NK-92 (cell line): ENCODE measurements around the gene GPR65.

ENCODE experiments used
- DNase-seq: peaks from one replicate; lab custom pipeline; 2025; ENCODE audit not compliant: unreplicated experiment; lab: John Stamatoyannopoulos, UW

GPR65 gene, protein sequence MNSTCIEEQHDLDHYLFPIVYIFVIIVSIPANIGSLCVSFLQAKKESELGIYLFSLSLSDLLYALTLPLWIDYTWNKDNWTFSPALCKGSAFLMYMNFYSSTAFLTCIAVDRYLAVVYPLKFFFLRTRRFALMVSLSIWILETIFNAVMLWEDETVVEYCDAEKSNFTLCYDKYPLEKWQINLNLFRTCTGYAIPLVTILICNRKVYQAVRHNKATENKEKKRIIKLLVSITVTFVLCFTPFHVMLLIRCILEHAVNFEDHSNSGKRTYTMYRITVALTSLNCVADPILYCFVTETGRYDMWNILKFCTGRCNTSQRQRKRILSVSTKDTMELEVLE

DNA sequence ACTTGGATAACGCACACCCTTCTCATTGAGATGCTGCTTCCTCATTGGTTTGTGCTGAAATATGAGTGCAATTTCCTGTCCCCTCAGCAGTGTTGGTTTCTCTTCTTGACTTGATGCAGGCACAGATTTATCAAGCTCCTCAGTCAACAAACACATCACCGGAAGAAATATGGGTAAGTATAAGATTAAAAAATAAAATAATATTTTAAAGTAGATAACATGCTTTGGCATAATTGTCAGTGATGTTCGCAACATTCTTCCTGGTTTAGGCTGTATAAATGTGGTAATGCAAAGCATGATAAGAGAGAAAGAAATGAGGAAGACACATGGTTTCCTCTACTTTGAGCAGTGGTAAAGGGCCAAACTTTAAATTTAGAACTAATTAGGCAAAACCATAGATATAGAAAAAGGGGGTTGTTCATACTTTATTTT, at the start of gene GPR65:
Gene GPR65 (plus strand): TSS at position 86 of the 432 bp plus-strand sequence. CDS start 5,713 bp downstream, outside the sequence.
- no peak for DNase-seq

DNA sequence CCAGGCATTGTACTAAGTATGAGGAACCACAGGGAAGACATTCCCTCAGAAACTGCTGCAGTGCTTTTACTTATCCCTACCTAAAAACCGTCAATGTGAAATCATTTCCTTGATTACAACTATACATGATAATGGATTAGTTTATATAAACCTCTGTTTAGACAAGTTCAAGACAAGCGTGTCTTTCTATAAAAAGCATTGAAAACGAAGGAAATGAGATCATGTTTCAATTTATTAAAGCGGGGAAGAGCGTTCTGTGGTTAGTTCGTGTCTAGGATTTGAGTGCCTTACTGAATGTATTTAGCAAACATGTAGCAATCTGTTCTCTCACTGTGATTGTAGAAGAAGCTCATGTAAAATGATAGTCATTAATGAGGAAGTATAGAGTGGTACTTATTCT, 49.4 kb upstream of the GPR65 start:
- no peak for DNase-seq

DNA sequence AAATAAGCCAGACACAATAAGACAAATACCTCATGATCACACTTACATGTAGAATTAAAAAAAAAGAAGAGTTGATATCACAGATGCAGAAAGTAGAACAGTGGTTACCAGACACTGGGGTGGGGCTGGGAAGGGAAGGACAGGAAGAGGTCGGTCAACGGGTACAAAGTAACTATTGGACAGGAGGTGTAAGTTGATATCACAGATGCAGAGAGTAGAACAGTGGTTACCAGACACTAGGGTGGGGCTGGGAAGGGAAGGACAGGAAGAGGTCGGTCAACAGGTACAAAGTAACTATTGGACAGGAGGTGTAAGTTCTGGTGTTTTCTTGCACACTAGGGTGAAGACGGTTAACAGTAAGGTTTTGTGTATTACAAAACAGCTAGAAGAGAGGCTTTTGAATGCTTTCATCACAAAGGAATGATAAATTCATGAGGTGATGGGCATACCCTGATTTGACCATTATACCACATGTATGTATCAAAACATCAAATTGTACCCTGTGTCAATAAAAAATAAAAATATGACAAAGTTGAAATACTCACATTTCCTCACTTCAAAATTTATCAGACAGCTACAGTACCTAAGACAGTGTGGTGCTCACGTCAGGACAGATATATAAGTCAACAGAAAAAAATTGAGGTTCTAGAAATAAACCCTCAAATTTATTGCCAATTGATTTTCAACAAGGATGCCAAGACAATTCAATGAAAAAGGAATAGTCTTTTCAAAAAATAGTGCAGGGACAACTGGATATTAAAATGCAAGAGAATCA, 44.7 kb upstream of the GPR65 start:
- no peak for DNase-seq

DNA sequence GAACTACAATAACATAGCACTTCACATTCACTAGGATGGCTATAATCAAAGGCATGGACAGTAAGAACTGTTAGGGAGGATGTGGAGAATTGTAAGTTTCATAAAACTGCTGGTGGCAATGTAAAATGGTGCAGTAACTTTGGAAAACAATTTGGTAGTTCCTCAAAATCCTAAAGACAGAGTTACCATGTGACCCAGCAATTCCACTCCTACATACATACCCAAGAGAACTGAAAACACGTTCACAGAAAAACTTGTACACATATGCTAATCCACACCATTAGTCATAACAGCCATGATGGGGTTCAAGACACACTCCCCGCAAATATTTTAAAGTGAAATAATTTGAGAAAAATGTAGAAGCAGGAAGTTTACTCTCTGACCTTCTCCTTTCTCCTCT, 43.7 kb upstream of the GPR65 start:
- no peak for DNase-seq

DNA sequence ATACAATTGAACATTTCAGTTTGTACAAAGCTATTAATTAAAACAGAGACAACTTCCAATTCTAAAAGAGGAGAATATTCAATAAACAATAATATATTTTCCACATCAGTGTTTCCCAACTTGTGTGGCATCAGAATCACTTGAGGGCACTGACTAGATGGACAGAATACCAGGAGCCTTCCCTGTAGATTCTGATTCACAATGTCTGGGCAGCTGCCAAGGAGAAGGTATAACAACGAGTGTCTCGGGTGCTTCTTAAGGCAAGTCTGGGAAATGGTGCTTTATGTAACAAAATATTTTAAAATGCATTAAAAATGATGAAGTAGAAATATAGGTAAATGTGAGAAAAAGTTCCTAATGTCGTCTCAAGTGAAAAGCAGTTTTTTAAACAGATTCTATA, 38.1 kb upstream of the GPR65 start:
- no peak for DNase-seq

DNA sequence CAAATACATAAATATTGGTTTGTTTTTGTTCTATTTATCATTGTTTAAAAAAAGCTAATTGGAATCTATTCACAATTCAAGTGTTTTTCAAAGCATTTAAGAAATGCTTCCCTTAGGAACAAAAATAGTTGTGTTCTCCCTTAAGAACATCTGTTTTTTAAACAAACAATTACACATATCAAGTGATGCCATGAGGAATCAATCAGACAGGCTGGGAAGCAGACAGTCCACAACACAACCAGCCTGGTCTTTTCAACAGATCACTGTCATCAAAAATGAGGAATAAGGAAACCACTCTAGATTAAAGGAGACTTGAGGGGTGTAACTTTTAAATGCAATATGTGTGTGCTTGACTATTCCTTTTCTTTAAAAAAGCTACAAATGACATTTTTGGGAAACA, 37.4 kb upstream of the GPR65 start:
- no peak for DNase-seq

DNA sequence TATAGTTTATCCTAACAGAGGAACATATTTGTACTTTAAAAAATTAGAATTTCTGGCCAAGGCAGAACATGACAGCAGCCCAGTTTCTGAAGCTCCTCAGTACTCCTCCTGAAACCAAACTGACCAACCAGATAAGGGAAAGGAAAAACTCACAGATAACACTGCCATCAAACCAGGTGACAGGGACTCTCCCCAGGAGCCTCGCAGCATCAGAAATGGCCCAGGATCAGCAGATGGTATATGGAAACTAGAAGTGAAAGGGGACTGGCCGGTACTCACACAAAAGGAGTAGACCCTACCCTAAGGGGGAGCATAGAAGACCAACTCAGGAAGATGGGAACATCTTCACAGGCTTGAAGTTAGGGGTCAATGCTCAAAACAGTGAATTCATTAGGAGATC, 33.9 kb upstream of the GPR65 start:
- no peak for DNase-seq

DNA sequence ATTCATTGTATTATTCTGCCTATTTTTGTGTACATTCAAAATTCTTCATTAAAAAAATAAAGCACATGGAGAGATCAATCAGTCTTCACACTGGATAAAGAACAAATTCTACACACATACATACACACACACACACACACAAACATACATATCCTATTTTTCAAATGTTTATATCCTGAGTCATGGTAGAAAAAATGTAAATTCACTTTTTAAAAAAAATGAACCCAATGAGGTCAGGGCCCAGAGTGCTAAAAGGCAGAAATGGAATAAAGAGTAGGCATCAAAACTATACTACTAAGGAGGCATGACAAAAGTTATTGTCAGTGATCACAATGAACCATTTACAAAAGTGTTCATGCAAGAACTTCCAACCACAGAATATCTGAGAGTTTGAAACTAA, 29.3 kb upstream of the GPR65 start:
- no peak for DNase-seq

DNA sequence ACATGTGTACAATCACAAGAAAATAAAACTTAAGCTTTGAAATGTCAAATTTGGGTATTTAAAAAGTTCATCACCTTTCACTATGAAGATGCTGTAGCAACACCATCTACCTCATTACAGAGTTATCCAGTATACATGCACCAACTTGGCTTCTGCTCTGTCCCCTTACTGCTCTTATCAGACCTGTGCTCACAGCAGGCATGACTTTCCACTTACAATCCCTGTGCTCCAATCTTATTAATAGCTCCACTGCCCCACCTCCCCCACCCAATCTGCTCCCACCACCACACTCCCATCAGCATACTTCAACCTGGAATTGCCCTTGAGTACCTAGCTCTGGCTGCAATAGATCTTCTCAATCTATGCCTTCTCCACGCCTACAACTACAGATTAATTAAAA, 25.2 kb upstream of the GPR65 start:
- no peak for DNase-seq

DNA sequence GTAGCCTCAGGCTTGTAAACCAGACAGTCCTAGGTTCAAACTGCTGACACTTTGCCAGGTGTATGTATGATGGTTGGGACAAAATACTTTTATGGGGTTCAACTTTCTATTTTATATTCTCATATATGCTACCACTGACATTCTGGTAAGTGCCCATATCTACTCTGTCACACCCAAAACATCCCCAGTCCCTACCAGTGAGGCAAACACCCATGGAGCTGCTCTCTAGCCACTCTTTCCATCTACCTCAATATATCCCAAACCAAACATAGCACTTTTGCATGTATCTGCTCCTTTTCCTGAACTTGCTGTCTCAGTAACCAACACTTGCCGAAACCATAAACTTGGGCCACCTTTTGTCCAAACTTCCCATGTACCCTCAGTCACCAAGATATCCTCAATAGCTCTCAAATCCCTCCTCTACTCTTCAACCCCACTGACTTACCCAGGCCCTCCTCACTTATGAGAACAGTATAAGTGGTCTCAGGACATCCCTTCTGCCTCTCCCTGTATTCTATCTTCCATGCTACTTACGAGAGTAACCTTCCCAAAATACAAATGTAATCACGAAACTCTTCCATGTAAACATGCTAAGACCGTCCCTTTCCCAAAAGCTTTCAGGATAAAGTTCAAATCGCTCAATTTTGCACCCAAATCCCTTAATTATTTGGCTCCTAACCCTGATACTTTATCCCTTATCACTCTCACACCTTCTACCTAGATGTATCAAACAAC, 15.5 kb upstream of the GPR65 start:
- DNase-seq: no peak

DNA sequence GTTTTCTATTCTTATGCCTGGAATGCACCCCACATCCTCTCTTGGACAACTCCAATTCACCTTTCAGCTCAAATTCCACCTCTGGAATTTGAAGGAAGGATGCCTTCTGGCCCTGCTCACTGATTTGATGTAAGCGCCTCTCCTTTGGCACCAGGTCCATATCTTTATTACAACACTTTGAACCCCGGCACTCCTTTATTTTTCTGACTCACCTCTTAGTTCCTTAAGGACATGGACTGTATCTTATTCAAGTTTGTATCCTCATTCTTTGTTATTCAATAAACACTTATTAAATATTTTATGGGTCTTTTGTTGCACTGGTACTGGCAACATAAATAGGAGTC, 15.0 kb upstream of the GPR65 start:
- DNase-seq: no peak

DNA sequence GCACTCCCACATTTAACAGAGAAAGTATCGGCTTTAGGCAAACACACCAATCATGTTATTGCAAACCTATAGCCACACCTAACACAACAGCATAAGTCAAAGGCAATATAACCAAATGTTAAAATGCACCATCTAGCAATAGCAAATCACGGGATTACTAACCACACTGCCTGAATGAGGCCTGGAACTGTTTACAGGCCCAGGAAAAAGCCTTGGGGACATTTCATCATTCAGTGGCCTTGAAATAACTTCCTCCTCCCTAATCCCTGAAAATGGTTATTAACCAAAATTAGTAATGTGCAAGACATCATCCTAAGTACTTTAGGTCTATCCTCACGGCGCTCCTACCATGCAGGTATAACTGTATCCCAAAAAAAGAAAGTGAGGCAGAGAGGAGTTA, 14.3 kb upstream of the GPR65 start:
- DNase-seq: no peak

DNA sequence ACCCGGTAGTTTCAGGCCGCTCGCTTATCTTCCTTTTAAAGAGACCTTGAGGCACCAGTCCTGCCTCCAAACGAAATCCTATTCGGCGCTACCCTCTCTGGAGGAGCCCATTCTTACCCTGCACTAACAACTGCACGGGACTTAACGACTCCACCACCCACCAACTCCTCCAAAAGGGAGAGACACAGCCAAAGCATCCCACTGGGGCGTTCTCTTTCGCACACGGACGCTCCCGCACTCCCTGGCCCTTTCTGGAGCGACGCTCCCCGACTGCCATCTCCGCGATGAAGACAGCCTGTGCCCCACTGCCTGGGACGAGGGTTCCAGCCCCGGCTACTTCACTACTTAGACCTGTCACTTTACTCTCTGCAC, 12.6 kb upstream of the GPR65 start:
- no peak for DNase-seq

DNA sequence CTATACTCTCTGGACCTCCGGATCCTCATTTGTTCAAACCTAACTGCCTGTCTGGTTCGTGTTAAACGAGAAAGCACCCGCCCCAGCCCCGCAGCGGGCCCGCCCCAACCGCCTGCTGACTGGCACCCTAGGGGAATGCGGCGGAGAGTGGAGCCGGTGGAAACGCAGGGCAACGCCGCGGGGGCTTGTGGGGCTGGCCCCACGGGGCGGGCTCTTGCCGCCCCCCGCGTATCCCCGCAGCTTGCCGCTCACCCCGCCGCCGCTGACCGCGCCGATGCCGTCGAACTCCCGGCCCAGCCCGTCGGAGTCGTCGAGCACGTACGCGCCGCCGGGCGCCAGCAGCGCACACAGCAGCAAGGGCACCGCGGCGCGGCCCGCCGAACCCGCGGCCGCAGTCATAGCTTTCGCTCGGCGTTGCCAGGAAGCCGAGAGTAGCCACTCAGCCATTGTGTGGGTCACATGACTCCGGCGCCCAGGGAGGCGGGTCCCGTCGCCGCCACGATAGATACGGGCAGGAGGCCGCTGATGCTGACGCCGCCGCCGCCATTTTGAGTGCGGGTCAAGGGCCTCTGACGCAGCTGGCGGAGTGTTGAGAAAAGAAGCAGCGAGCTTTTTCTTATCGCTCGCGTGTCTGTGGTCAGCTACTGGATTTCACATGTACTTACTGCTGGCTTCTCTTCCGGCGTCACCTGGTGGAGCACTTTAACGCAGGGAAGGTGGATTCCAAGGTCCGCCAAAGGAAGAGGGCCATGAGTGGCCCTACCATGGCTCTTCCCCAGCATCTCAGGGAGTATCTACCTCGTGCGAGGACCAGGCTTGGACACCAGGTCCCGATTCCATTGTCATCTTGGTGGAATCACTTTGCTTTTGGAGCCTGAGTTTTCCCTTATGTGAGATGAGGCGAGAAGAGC, 12.0 kb upstream of the GPR65 start, which contains the start of gene GALC:
Gene GALC (minus strand): TSS at position 465 of the 911 bp plus-strand sequence. CDS start 18 bp downstream, at position 447.
- peak; percentile 81 for DNase-seq

DNA sequence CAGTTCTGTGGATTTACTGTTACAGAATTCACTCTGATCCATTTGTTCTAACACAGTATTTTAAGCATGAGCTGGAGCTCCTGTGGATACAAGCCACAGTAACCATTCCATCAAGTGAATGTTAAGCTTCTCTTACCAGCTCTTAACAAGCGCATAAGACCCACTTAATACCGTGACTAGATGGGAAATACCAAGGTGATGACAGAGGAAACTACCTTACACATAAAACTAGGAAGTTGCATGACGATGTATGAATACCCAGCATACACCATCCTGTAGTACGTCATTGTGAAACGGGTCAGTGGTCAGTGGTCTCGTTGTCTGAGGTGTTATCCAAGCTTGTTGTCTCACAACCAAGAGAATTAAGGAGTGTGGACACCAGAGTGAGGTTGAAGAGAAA, 10.0 kb upstream of the GPR65 start:
- no peak for DNase-seq

DNA sequence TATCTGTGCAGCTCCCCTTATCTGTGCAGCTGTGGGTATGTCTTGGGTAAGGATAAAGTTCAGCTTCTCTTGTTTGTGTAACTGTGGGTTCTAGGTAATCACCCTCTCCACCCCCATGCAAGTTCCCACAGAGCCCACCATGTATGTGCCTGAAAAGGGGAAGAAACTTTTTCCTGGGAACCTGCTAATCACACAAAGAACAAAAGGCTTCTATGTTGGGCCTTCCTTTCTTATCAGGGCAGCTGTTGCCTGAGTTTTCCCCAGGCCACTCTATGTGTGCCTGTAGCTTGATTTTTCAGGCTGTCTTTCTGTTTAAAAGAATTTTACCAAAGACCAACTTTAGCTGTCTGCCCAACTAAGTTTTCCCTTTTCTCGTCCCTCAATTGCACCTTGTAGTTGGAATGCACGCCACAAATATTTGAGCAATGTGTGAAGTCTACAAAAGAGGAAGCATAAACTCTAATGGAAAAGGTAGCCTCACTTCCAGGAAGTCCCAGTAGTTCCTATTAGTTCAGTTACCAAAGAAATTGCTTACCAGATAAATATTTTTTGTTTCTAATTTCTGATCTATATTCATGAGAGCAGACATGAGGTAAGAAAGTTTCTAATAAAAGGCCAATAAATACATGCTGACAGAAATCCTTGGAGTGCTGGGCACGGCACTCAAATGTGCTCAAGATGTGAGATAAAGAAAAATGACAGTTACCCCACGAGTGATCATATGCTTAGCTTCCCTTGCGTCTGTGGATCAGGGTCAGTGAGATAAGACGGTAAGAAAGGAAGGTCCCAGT, 9.2 kb upstream of the GPR65 start:
- no peak for DNase-seq

DNA sequence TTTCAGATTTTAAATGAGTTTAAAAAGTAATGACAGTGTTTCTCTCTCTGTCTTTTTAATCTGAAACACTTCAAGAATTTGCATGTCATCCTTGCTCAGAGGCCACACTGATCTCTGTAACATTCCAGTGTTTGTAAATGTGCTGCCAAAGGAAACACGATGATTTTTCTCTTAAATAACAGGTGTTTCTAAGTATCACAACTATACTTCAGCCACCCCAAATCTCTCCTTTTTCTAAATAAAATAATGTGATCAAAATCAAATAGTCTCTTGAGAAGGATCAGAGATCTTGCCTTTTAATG, 8.7 kb upstream of the GPR65 start:
- DNase-seq: no peak

DNA sequence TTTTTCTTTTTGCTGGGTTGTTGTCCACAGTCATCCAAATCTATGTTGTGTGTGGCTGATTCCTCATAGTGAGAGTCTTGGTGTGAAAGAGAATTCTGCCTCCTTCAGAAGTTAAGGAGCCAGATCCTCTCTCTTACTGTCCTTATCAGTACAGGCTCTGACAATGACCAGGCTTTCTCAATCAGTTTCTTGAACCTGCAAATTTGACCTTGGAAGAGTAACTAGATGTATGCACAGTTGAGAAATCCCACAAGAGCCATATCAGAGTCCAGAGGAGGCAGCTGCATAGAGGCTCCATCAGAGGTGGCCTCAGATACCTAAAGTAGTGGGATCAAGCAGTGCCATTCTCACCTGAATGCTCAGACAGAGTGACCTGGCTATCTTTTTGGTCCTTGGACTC, 6.5 kb upstream of the GPR65 start:
- DNase-seq: no peak

DNA sequence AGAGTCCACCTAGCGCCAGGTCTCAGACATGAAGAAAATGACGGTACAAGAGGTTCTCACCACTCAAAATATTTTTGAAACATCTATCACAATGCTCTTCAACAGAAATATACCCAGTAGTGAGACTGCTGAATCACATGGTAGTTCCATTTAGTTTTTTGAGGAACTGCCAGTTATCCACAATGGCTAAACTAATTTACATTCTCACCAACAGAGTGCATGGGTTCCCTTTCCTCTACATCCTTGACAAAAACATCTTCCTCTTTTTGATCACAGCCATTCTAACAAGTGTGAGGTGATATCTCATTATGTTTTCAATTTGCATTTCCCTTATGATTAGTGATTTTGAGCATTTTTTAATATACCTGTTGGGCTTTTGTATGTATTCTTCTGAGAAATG, 5.7 kb upstream of the GPR65 start:
- no peak for DNase-seq

DNA sequence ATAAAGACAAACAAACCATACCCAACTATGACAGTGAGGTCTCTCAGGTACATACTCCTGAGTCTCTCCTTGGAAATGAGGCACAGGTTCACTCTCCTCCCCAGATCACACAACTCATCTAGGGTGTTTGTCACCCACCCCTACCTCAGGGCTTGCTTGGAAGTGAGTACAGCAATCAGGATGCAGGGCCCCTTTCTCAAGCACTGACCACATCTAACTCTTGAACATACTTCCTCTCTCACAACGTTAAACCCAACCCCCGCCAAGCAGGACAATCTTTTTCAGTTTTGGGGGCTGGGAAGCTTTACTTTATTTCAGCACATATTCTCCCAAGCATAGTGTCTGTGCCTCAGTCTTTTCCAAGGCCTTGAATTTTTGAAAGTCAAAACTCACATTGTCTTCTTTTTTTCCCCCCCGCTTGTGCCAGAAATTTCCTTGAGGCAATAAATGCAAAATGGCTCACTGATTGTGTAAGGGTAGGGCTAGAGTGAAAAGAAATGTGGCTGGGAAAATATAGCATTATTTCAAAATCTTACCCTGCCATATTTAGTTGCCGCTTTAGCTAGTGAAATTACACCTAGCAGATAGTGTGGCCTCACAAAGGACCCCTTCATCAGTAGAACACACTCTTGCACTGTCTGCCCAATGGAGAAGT, 2.4 kb upstream of the GPR65 start:
- no peak for DNase-seq
